ENCODE results near the gene METAP1.
A peak's percentile ranks its signal among the peaks of the same experiment; 100 is the strongest.
"Not testable (repeated sequence)": the region's sequence is repeated elsewhere in the genome, so short reads cannot be mapped to it uniquely, and the experiment has no call there.

Gene METAP1

DNA sequence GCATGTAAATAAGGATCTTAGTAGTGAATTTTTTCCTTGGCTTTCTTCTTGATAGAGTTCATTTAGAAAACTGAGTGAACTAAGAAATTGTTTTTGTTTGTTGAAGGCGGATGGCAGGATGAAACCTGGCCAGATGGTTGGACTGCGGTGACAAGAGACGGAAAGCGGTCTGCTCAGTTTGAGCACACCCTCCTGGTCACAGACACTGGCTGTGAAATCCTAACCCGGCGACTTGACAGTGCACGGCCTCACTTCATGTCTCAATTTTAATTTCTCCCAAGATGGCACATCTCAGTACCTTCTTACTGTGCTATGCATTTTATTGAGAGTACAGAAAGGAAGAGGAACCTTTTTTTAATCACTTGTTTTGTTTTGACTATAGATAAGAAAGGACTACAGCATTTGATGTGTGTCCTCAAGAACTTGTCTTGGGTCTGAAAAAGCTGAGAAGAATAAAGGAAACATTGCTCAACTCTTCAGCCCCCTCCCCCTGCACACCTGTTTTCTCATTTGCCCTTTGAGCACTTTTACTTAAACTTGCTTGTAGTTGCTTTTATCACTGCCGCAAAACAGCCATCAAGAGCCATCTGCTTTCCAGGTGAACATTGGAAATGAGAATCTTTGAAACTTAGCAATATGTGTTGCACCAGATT is 65.7 kb downstream of the METAP1 start:
- no peak for DNase-seq

- DNase-seq, result no peak
Measured at GRCh38 chr4:99062120-99062519, 66.6 kb downstream of the METAP1 start.

DNA sequence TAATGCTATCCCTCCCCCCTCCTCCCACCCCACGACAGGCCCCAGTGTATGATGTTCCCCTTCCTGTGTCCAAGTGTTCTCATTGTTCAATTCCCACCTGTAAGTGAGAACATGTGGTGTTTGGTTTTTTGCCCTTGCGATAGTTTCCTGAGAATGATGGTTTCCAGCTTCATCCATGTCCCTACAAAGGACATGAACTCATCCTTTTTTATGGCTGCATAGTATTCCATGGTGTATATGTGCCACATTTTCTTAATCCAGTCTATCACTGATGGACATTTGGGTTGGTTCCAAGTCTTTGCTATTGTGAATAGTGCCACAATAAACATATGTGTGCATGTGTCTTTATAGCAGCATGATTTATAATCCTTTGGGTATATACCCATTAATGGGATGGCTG is 70.0 kb downstream of the METAP1 start:
- not testable (repeated sequence) for DNase-seq

- DNase-seq, result no peak
Measured at GRCh38 chr4:99067617-99068016, 72.1 kb downstream of the METAP1 start.

- no peak for DNase-seq
Measured at GRCh38 chr4:99071159-99071558, 75.6 kb downstream of the METAP1 start.

DNA sequence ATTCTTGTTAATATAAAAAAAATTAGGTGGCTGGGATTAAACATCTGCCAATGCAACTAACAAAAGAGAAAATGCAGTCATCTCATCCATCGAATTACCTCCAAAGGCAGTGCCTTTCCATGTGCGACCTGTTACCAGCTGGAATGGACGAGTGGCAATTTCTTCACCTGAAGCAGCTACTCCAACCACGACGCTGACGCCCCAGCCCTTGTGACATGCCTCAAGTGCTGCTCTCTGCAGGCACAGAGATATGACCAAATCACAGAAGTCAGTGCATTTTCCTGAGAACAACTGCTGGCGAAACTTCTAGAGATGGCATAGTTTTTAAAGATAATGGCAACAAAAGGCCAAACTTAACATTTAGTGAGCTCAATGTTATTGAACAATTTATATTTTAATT is 79.3 kb downstream of the METAP1 start:
- DNase-seq, result no peak

GRCh38 chr4:99076292-99076976 is 80.9 kb downstream of the METAP1 start:
- no peak for DNase-seq

- DNase-seq, result no peak
Measured at GRCh38 chr4:99077177-99077576, 81.7 kb downstream of the METAP1 start.

DNA sequence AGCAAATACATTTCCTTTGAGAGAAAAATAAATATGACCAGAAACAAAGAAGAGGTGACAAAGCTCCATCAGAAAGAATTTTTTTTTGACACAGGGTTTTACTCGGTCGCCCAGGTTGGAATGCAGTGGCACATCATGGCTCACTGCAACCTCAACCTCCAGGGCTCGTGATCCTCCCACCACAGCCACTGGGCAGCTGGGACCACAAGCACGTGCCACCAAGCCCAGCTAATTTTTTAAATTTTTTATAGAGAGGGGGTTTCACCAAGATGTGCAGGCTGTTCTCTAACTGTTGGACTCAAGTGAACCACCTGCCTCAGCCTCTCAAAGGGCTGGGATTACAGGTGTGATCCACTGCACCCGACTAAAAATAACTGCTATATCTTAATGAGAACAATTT is 82.8 kb downstream of the METAP1 start:
- DNase-seq, result no peak

DNA sequence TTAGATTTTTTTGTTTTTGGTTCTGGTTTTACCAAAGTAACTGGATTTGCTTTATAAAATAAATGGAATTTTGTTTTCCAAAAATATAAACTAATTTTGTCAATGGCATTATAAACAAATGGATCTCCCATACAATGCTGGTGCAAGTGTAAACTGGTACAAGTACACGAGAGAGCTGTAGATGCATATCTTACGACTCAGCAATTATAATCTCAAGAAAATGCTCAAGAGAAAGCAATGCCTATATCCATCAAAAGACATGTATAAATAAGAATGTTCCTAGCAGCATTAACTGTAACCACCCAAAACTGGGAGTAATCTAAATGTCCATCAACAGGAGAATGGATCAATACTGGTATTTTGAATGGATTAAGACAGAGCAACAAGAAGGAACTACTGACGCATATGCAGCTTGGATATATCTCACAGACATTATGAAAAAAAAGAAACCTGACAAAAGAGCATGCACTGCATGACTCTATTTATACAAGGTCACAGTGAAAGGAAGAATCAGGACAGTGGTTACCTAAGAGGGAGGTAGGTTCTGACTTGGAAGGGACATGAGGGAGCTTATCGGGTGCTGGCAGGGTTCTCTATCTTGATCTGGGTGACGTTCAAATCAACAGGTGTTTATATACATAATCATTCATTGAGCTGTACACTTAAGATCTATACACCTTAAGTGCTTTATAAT is 83.6 kb downstream of the METAP1 start:
- DNase-seq, result no peak

GRCh38 chr4:99079625-99080295 is 84.2 kb downstream of the METAP1 start:
- no peak for DNase-seq

- DNase-seq, result not testable (repeated sequence)
Measured at GRCh38 chr4:99080869-99081268, 85.3 kb downstream of the METAP1 start.

DNA sequence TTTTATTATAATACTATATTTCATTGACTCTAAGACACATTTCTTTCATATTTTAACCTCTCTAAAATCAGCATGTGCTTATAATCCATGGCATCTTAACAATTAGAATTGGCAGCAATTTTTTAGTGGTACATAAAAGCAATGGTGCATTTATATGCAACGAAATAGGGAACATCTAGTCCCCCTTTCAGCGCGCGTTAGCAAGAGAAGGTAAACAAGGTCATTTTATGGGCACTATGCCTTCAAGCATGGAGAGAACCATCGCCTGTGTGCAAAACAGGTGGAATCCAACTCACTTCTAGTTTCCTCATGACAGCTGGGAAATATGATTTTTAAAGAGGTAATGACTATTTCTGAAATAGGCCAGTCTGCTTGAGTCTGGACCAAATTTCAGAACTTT is 86.7 kb downstream of the METAP1 start:
- DNase-seq, result no peak

- DNase-seq, result no peak
Measured at GRCh38 chr4:99084595-99084994, 89.1 kb downstream of the METAP1 start.

- DNase-seq, result no peak
Measured at GRCh38 chr4:99088023-99088449, 92.5 kb downstream of the METAP1 start.

- DNase-seq, result peak; percentile 73
Measured at GRCh38 chr4:99088481-99089365, 93.2 kb downstream of the METAP1 start, which contains the start of gene ADH5. ADH5 (minus strand) TSS chr4:99088788; CDS start chr4:99088700, 88 bp downstream.

- DNase-seq, result no peak
Measured at GRCh38 chr4:99090481-99091215, 95.1 kb downstream of the METAP1 start.

GRCh38 chr4:99091216-99091575 is 95.7 kb downstream of the METAP1 start:
- DNase-seq, result no peak

DNA sequence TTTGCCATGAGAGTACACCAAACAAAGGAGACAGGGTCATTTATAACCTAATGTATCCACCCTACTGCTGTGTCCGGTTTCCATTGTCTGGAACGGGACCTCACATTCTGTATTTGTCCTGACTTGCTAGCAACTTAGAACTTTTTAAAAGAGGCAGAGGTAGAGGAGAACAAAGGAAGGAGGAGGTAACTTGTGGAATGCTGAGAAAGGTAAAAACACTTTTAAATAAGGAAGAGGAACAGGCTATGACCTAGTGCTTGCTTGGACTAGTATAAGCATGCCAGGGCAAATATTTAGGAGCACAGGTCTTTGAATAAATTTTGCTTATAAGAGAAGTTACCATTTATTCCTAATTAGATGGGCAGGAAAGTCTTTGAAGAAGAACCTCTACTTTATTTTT is 96.3 kb downstream of the METAP1 start:
- not testable (repeated sequence) for DNase-seq

GRCh38 chr4:99099311-99099710 is 103.8 kb downstream of the METAP1 start:
- DNase-seq, result no peak

DNA sequence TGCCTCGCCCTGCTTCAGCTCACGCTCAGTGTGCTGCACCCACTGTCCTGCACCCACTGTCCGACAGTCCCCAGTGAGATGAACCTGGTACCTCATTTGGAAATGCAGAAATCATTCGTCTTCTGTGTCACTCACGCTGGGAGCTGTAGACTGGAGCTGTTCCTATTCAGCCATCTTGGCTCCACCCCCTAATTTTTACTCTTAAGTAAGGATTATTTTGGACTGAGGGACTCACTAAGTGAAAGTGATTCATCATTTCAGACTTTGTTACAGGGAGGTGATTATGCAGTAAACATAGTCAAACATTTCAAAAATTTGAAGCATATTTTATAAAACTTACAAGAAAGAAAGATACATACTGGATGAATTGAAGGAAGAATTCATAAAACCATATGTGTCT is 104.3 kb downstream of the METAP1 start:
- DNase-seq, result not testable (repeated sequence)

DNA sequence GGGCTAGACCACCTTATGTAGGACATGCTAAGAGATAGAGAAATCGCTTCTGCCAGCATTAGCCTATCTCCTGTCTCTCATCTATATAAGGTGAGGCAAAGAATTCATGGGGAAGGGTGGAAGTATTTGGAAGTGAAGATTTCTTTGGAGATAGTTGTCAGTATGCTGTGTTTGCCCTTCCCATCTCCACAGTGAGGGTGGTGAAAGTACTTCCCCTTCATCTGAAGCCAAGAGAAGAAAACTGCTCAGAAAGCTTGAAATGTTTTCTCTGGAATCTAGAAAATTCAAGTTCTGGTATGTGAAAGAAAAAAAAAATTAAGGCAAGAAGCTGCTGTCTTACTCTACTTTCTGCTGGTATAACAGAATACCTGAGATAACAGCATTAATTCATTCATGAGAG is 105.4 kb downstream of the METAP1 start:
- no peak for DNase-seq
